Hematopoietic multipotent progenitor cell (in vitro differentiated cells): ENCODE data around the gene TSC22D2. TPM values are rescaled to one million over a fixed set of nuclear protein-coding genes. Genes with fewer than 3 reads are reported as not detected.

ENCODE experiments used
- DNase-seq, 3 donors: peaks; one replicate each; pipeline ENCODE4 v3.0.0-alpha.2; 2011 to 2015; ENCODE audit warnings: low read depth in 2 of 3, low spot score in 2 of 3
- total RNA-seq: library from RNA; depleted of rRNA; stranded (reverse); fragments of >200 nt; gene quantifications from one replicate; pipeline ENCODE4 v1.2.3, GENCODE V29; 2012

Gene TSC22D2
- total RNA-seq, 1 donor: 8.1 TPM

GRCh38 chr3:150443331-150443741 lies 35.2 kb downstream of the TSC22D2 start:
- no peak for DNase-seq

DNA sequence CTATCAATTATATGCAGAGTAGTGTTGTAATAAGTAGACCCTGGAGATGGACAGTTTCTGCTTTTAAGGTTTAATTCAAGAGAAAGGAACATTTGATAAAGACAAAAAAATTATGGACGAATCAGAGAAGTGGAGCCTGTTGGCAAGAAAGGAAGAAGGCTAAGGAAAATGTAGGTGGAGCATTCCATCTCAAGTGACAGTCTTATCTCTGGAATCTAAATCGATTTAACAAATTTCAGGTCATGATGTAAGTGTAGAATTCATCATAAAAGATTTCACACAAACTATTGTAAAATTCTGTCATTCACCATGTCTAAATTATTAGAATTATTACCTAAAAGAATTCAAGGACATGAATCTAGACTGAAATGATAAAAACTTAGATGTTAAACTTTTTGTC lies 36.3 kb downstream of the TSC22D2 start:
- no peak for DNase-seq

GRCh38 chr3:150446470-150446977 lies 38.4 kb downstream of the TSC22D2 start:
- DNase-seq: no peak

- DNase-seq: no peak
Observed at GRCh38 chr3:150447084-150447483, 39.0 kb downstream of the TSC22D2 start.

- no peak for DNase-seq
Observed at GRCh38 chr3:150447631-150448465, 39.8 kb downstream of the TSC22D2 start.

- DNase-seq: no peak
Observed at GRCh38 chr3:150449169-150449721, 41.1 kb downstream of the TSC22D2 start.

GRCh38 chr3:150450916-150451315 lies 42.8 kb downstream of the TSC22D2 start:
- no peak for DNase-seq

GRCh38 chr3:150451329-150452048 lies 43.4 kb downstream of the TSC22D2 start:
- DNase-seq: no peak

GRCh38 chr3:150453353-150453752 lies 45.3 kb downstream of the TSC22D2 start:
- DNase-seq: no peak

GRCh38 chr3:150454085-150454484 lies 46.0 kb downstream of the TSC22D2 start:
- no peak for DNase-seq

- DNase-seq: no peak
Observed at GRCh38 chr3:150454622-150455021, 46.5 kb downstream of the TSC22D2 start.

GRCh38 chr3:150455341-150455740 lies 47.2 kb downstream of the TSC22D2 start:
- DNase-seq: no peak

GRCh38 chr3:150458001-150458400 lies 49.9 kb downstream of the TSC22D2 start:
- DNase-seq: no peak

DNA sequence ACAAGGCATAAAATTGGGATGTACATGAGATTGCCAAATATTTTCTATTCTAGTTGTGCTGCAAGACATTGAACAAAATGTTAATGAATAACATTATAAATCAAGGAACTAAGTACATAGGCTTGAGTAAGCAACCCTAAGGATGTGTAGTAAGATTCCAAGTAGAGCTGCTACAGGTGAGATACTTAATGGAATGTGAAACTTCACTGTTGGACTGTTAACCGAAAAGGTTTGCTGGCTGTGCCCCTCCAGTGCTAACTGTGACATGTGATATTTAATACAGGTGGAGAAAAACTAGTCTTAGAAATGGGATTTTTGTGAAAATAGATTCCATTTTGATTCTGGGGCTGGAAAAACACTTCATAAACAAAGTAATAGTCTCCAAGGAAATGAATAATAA lies 52.4 kb downstream of the TSC22D2 start:
- no peak for DNase-seq

DNA sequence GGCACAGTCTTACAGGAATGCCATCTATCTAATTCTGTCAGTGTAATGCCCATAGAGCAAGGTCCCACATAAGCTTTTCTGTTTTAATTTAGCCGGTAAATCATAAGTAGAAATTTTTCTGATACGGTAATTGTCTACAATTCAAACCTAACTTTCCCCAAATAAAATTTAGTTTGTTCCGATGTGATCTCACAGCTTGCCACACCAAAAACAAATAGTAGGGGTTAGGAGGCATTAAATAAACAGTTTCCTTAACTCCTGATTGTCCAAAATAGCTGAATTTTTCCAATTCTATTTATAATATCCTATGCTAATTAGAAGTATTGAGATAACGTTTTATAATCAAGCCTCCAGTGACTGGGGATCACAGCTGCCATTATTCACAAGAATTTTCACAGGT lies 53.3 kb downstream of the TSC22D2 start:
- no peak for DNase-seq

- DNase-seq: no peak
Observed at GRCh38 chr3:150462108-150462507, 54.0 kb downstream of the TSC22D2 start.

GRCh38 chr3:150464684-150465083 lies 56.6 kb downstream of the TSC22D2 start:
- DNase-seq: no peak

- no peak for DNase-seq
Observed at GRCh38 chr3:150467381-150467780, 59.3 kb downstream of the TSC22D2 start.

GRCh38 chr3:150469031-150469930 lies 61.2 kb downstream of the TSC22D2 start:
- DNase-seq: no peak

- DNase-seq: no peak
Observed at GRCh38 chr3:150469931-150470740, 62.0 kb downstream of the TSC22D2 start.
